Pancreas (tissue), 10 donors: ENCODE results near the gene CFAP20. TPM values are rescaled to one million over a fixed set of nuclear protein-coding genes. Genes with fewer than 3 reads are reported as not detected.

ENCODE experiments used
- ATAC-seq, 4 donors: fragments of 200-7000 bp; cut with Tn5 transposase; one replicate each; pipeline versions ENCODE4 v1.8.0 to v1.9.1; 2020; ENCODE audit warnings: mild to moderate bottlenecking in 4 of 4, moderate library complexity in 4 of 4
- DNase-seq, 6 donors: peaks; one replicate each; pipeline ENCODE4 v3.0.0-alpha.2; 2020
- FAIRE-seq: peaks from 2 replicates; lab custom pipeline; 2012; peaks lifted over from hg19 to GRCh38; lab: Jason Lieb, UNC
- H3K27ac ChIP-seq, 4 donors: fragments of 200-600 bp; sonication (generic); 1 replicate in 3 of 4; 2 replicates in 1 of 4; pipeline versions ENCODE4 v1.5.0 to v1.8.0; 2020
- H3K27me3 ChIP-seq, 4 donors: fragments of 200-600 bp; one replicate each; pipeline ENCODE4 v1.8.0; 2021
- H3K36me3 ChIP-seq, 3 donors: fragments of 200-600 bp; sonication (generic) in 1 of 3; one replicate each; pipeline versions ENCODE4 v1.5.0 to v1.8.0; 2020 to 2021
- H3K4me1 ChIP-seq, 3 donors: fragments of 200-600 bp; one replicate each; pipeline ENCODE4 v1.8.0; 2021
- H3K4me3 ChIP-seq, 4 donors: fragments of 200-600 bp; sonication (generic) in 2 of 4; one replicate each; pipeline versions ENCODE4 v1.5.0 to v1.8.0; 2020 to 2021
- H3K9me3 ChIP-seq, 4 donors: fragments of 200-600 bp; one replicate each; pipeline ENCODE4 v1.8.0; 2021
- WGBS, 2 donors: extraction: QIAGEN DNeasy Blood & Tissue Kit; methylation state at CpG; one replicate each; pipeline ENCODE4 v1.1.7; 2013; 5-methylcytosine and 5-hydroxymethylcytosine counted together
- intact Hi-C, 3 donors: fragments of 100-400 bp; cut with DNase I; formaldehyde crosslinking; loops; one replicate each; pipeline versions ENCODE4 v1.11.1 to v1.14.2; 2022
- polyA plus RNA-seq, 2 donors: library from polyadenylated mRNA; stranded (reverse); fragments of 200-250 nt; gene quantifications; one replicate each; pipeline ENCODE4 v1.2.3, GENCODE V29; 2013
- total RNA-seq, 6 donors: library from RNA; stranded (reverse); fragmentation: NEBNext Ultra II Directional in 4 of 6; extraction: Animal tissue kit (Norgen Biotek cat#: 25700) in 4 of 6; gene quantifications; one replicate each; pipeline versions ENCODE4 v1.2.1 to v1.2.4, GENCODE V29; 2021 to 2023
- TF ChIP-seq, protein P1 (sequence below), 4 donors: fragments of 200-600 bp; sonication (generic) in 3 of 4; IDR thresholded peaks; one replicate each; pipeline versions ENCODE4 v1.5.0 to v1.8.0; 2021; ENCODE audit warnings: antibody characterized with exemption in 4 of 4
- donor health status: healthy with polysubstance abuse.
- donor health status: DM: no; HTN: no; CAD: no; lungs with moderate emphysema.
- donor health status: DM: no; HTN: no; CAD: no.
- donor health status: control.
- donor health status: control.
- donor health status: Bipolar disorder and iron deficiency.
- donor health status: DM: yes; HTN: yes; CAD: no.
- donor health status: DM: no; HTN: no; CAD: no.
- donor health status: DM: no; HTN: no; CAD: no.
- donor health status: DM: yes; HTN: yes; CAD: no.

Gene CFAP20
- total and polyA plus RNA-seq, 8 donors, result 5.2 to 23.2 (median 8.3) TPM

GRCh38 chr16:58154345-58154744 lies 25.2 kb upstream of the CFAP20 start:
- no peaks in the 10 kb centered on the region for H3K4me1 ChIP-seq
- TF ChIP-seq, protein P1, sequence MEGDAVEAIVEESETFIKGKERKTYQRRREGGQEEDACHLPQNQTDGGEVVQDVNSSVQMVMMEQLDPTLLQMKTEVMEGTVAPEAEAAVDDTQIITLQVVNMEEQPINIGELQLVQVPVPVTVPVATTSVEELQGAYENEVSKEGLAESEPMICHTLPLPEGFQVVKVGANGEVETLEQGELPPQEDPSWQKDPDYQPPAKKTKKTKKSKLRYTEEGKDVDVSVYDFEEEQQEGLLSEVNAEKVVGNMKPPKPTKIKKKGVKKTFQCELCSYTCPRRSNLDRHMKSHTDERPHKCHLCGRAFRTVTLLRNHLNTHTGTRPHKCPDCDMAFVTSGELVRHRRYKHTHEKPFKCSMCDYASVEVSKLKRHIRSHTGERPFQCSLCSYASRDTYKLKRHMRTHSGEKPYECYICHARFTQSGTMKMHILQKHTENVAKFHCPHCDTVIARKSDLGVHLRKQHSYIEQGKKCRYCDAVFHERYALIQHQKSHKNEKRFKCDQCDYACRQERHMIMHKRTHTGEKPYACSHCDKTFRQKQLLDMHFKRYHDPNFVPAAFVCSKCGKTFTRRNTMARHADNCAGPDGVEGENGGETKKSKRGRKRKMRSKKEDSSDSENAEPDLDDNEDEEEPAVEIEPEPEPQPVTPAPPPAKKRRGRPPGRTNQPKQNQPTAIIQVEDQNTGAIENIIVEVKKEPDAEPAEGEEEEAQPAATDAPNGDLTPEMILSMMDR (IDR thresholded peaks at IDR 0.05), result no peak
- H3K9me3 ChIP-seq, result no peaks in the 10 kb centered on the region
- 84 to 95% methylated on average over 2 of the region's 2 CpGs for WGBS, 2 donors
- ATAC-seq (no peak), DNase-seq (no peak), FAIRE-seq (no peak)
- no peaks in the 10 kb centered on the region for H3K36me3 ChIP-seq
- H3K27me3 ChIP-seq, result no peaks in the 10 kb centered on the region
- H3K4me3 ChIP-seq, result no peak overlapping the region
- no peak overlapping the region for H3K27ac ChIP-seq
- intact Hi-C loops, result no loop called here

DNA sequence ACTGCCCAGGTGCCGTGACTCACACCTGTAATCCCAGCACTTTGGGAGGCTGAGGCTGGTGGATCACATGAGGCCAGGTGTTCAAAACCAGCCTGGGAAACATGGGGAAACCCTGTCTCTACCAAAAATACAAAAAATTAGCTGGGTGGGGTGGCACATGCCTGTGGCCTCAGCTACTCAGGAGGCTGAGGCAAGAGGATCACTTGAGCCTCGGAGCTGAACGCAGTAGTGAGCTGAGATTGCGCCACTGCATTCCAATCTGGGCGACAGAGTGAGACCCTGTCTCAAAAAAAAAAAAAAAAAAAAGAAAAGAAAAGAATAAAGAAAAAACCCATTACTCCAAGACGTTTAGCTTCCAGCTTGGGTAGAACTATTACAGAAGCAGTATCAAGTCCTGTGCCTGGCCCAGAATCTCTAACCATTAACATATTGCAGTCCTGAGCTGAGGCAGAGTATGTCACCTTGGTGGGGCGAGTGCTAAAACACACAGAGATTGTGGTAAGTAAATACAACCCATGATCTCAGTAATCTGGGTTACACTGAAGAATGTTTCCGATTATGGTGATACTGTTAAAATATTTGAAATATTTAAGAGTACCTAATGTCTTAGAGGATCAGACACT lies 23.2 kb upstream of the CFAP20 start:
- ATAC-seq, result no peak
- Histone ChIP-seq H3K4me1 (no peaks in the 10 kb centered on the region), H3K27ac (no peak overlapping the region), H3K36me3 (no peaks in the 10 kb centered on the region), H3K4me3 (no peak overlapping the region), H3K9me3 (no peaks in the 10 kb centered on the region), H3K27me3 (no peaks in the 10 kb centered on the region)
- TF ChIP-seq, protein P1 (IDR thresholded peaks at IDR 0.05), result no peak
- WGBS, 2 donors, result 65 to 70% methylated on average over 8 of the region's 8 CpGs
- FAIRE-seq, result no peak
- intact Hi-C loops, result no loop called here
- DNase-seq, result no peak

- Histone ChIP-seq H3K9me3 (no peaks in the 10 kb centered on the region), H3K27ac (no peak overlapping the region), H3K4me1 (no peaks in the 10 kb centered on the region), H3K4me3 (no peak overlapping the region), H3K36me3 (no peaks in the 10 kb centered on the region), H3K27me3 (no peaks in the 10 kb centered on the region)
- intact Hi-C loops, result no loop called here
- DNase-seq (no peak), ATAC-seq (no peak), FAIRE-seq (no peak)
- WGBS, 2 donors, result 68% methylated on average over 1 of the region's 1 CpG
- TF ChIP-seq, protein P1 (IDR thresholded peaks at IDR 0.05), result no peak
These were observed 19.3 kb upstream of the CFAP20 start for GRCh38 chr16:58148526-58148925.

- FAIRE-seq (no peak), DNase-seq (no peak), ATAC-seq (no peak)
- H3K9me3 ChIP-seq, result no peaks in the 10 kb centered on the region
- intact Hi-C loops, result no loop called here
- H3K4me3 ChIP-seq, result no peak overlapping the region
- no peaks in the 10 kb centered on the region for H3K4me1 ChIP-seq
- H3K36me3 ChIP-seq, result no peaks in the 10 kb centered on the region
- no peak overlapping the region for H3K27ac ChIP-seq
- no peaks in the 10 kb centered on the region for H3K27me3 ChIP-seq
- WGBS, 2 donors, result 85 to 97% methylated on average over 2 of the region's 2 CpGs
- TF ChIP-seq, protein P1 (IDR thresholded peaks at IDR 0.05), result no peak
These were observed 18.9 kb upstream of the CFAP20 start for GRCh38 chr16:58148099-58148498.

GRCh38 chr16:58138852-58139251 lies 9.7 kb upstream of the CFAP20 start:
- no peaks in the 10 kb centered on the region for H3K4me1 ChIP-seq
- H3K36me3 ChIP-seq, result no peaks in the 10 kb centered on the region
- no peak for DNase-seq
- intact Hi-C loops, result no loop called here
- H3K27ac ChIP-seq, result no peak overlapping the region
- H3K27me3 ChIP-seq, result no peaks in the 10 kb centered on the region
- H3K9me3 ChIP-seq, result no peaks in the 10 kb centered on the region
- no peak overlapping the region for H3K4me3 ChIP-seq
- no peak for FAIRE-seq
- ATAC-seq, result no peak
- TF ChIP-seq, protein P1 (IDR thresholded peaks at IDR 0.05), result no peak
